Neural cell (in vitro differentiated cells): Measurements from ENCODE around the gene TGDS.

Experiments used
- CTCF ChIP-seq: fragments of 450-650 bp; IDR thresholded peaks from 2 replicates; pipeline ENCODE4 v1.5.1; 2014; ENCODE audit warnings: antibody characterized with exemption, mild to moderate bottlenecking, moderate library complexity; ENCODE audit not compliant: poor library complexity, severe bottlenecking
- EP300 ChIP-seq: fragments of 450-650 bp; conservative IDR thresholded peaks from 2 replicates; pipeline ENCODE4 v1.6.1; 2014; ENCODE audit warnings: antibody characterized with exemption, mild to moderate bottlenecking, moderate library complexity; ENCODE audit not compliant: poor library complexity, severe bottlenecking
- EZH2 ChIP-seq: fragments of 200-600, 300-800 bp; shearing (Covaris generic), sonication (generic); IDR thresholded peaks from 2 replicates; pipeline ENCODE4 v1.6.1; 2014; ENCODE audit warnings: antibody characterized with exemption, low read length, borderline replicate concordance, mild to moderate bottlenecking; ENCODE audit not compliant: insufficient read depth, poor library complexity, severe bottlenecking
- MXI1 ChIP-seq: fragments of 450-650 bp; conservative IDR thresholded peaks from 2 replicates; pipeline ENCODE4 v1.6.1; 2014; ENCODE audit warnings: antibody characterized with exemption, mild to moderate bottlenecking; ENCODE audit not compliant: poor library complexity, severe bottlenecking
- POLR2AphosphoS5 ChIP-seq: IDR thresholded peaks from 2 replicates; pipeline ENCODE4 v1.6.1; 2012
- RAD21 ChIP-seq: fragments of 450-650 bp; conservative IDR thresholded peaks from 2 replicates; pipeline ENCODE4 v1.6.1; 2014; ENCODE audit warnings: antibody characterized with exemption, mild to moderate bottlenecking, moderate library complexity
- SMC3 ChIP-seq: fragments of 450-650 bp; conservative IDR thresholded peaks from 2 replicates; pipeline ENCODE4 v1.6.1; 2014; ENCODE audit warnings: antibody characterized with exemption, mild to moderate bottlenecking, moderate library complexity; ENCODE audit not compliant: poor library complexity
- TAF1 ChIP-seq: IDR thresholded peaks from 2 replicates; pipeline ENCODE4 v1.6.1; 2012; ENCODE audit warnings: low read depth
- TF ChIP-seq, protein P1 (sequence below): IDR thresholded peaks from 2 replicates; pipeline ENCODE4 v1.6.1; 2012; ENCODE audit warnings: borderline replicate concordance

GRCh38 chr13:94596575-94596971 lies 621 bp upstream of the TGDS start:
- TF ChIP-seq, protein P1, sequence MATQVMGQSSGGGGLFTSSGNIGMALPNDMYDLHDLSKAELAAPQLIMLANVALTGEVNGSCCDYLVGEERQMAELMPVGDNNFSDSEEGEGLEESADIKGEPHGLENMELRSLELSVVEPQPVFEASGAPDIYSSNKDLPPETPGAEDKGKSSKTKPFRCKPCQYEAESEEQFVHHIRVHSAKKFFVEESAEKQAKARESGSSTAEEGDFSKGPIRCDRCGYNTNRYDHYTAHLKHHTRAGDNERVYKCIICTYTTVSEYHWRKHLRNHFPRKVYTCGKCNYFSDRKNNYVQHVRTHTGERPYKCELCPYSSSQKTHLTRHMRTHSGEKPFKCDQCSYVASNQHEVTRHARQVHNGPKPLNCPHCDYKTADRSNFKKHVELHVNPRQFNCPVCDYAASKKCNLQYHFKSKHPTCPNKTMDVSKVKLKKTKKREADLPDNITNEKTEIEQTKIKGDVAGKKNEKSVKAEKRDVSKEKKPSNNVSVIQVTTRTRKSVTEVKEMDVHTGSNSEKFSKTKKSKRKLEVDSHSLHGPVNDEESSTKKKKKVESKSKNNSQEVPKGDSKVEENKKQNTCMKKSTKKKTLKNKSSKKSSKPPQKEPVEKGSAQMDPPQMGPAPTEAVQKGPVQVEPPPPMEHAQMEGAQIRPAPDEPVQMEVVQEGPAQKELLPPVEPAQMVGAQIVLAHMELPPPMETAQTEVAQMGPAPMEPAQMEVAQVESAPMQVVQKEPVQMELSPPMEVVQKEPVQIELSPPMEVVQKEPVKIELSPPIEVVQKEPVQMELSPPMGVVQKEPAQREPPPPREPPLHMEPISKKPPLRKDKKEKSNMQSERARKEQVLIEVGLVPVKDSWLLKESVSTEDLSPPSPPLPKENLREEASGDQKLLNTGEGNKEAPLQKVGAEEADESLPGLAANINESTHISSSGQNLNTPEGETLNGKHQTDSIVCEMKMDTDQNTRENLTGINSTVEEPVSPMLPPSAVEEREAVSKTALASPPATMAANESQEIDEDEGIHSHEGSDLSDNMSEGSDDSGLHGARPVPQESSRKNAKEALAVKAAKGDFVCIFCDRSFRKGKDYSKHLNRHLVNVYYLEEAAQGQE, result no peak
- TF ChIP-seq CTCF (no peak), RAD21 (no peak), TAF1 (no peak), SMC3 (no peak), EP300 (no peak), POLR2AphosphoS5 (no peak), EZH2 (no peak), MXI1 (no peak)
